HCT116 (cell line): Measurements from ENCODE around the gene RTN4RL1. TPM values are rescaled to one million over a fixed set of nuclear protein-coding genes. Genes with fewer than 3 reads are reported as not detected.

Experiments used
- ATAC-seq: fragments of 200-7000 bp; cut with Tn5 transposase; 2 replicates; pipeline ENCODE4 v1.9.1; 2020; ENCODE audit warnings: mild to moderate bottlenecking, moderate library complexity
- BruUV-seq: library from RNA; stranded (reverse); fragments of 400-500 nt; replicated peaks from 2 replicates; lab custom pipeline; 2021; lab: Mats Ljungman, UMichigan
- CTCF ChIA-PET: fragments of 300-600 bp; sonication (Branson Sonifier 250); formaldehyde crosslinking; loops from one replicate; lab custom pipeline; 2021; ENCODE audit warnings: antibody characterized with exemption; lab: Charles Lee
- POLR2A ChIA-PET: fragments of 300-600, 350-600 bp; sonication (Branson Sonifier 250); formaldehyde crosslinking; loops from one replicate; lab custom pipeline; 2021; ENCODE audit warnings: antibody characterized with exemption; lab: Charles Lee
- RAD21 ChIA-PET, 2 experiments: fragments of 300-600 bp; sonication (Branson Sonifier 250); formaldehyde crosslinking; loops; one replicate each; lab custom pipeline; 2023; ENCODE audit warnings: low total read pairs in 2 of 2; ENCODE audit not compliant: uncharacterized antibody in 2 of 2, unreplicated experiment in 2 of 2, low non-redundant PET in 1 of 2; lab: Charles Lee
- DNase-seq: peaks from one replicate; pipeline ENCODE4 v3.0.0-alpha.2; 2010; ENCODE audit warnings: low read depth, low spot score
- H2AFZ ChIP-seq: fragments of 200-600 bp; shearing (Covaris generic), sonication (generic); 2 replicates; pipeline ENCODE4 v1.6.1; 2017; ENCODE audit warnings: low read depth, mixed run types, mixed read lengths, antibody characterized with exemption, low read length; ENCODE audit not compliant: poor library complexity, severe bottlenecking
- H3K27ac ChIP-seq: 2 replicates; pipeline ENCODE4 v1.5.1; 2012; ENCODE audit warnings: low read depth, low read length
- H3K27me3 ChIP-seq: fragments of 200-600 bp; sonication (generic); 2 replicates; pipeline ENCODE4 v1.6.1; 2016; ENCODE audit warnings: mixed run types, low read length, mixed read lengths; ENCODE audit not compliant: insufficient read depth
- H3K36me3 ChIP-seq, 2 experiments: fragments of 200-500 bp in 1 of 2; fragments of 200-600 bp in 1 of 2; sonication (Bioruptor generic) in 1 of 2; sonication (generic) in 1 of 2; 2 replicates each; pipeline versions ENCODE4 v1.5.1 to v1.6.1; 2014 to 2016; ENCODE audit warnings: low read length in 2 of 2, inconsistent platforms in 1 of 2, mixed read lengths in 1 of 2, mixed run types in 1 of 2; ENCODE audit not compliant: insufficient read depth in 2 of 2, control insufficient read depth in 1 of 2
- H3K4me1 ChIP-seq, 2 experiments: fragments of 200-600 bp in 1 of 2; sonication (generic) in 1 of 2; 2 replicates each; pipeline versions ENCODE4 v1.5.1 to v1.6.1; 2012 to 2017; ENCODE audit warnings: low read length in 2 of 2, inconsistent platforms in 1 of 2, mild to moderate bottlenecking in 1 of 2, mixed read lengths in 1 of 2, mixed run types in 1 of 2, moderate library complexity in 1 of 2; ENCODE audit not compliant: insufficient read depth in 2 of 2, control insufficient read depth in 1 of 2
- H3K4me2 ChIP-seq: fragments of 200-600 bp; sonication (generic); 2 replicates; pipeline ENCODE4 v1.6.1; 2017; ENCODE audit warnings: mixed run types, low read length, mixed read lengths
- H3K4me3 ChIP-seq, 2 experiments: fragments of 200-600 bp in 1 of 2; sonication (generic) in 1 of 2; replicated peaks in 1 of 2; 2 replicates each; pipeline ENCODE4 v1.5.1; 2011 to 2016; ENCODE audit warnings: low read length in 2 of 2, control low read depth in 1 of 2, low read depth in 1 of 2, mild to moderate bottlenecking in 1 of 2, mixed read lengths in 1 of 2, mixed run types in 1 of 2
- H3K79me2 ChIP-seq: fragments of 200-600 bp; sonication (generic); 2 replicates; pipeline ENCODE4 v1.6.1; 2017; ENCODE audit warnings: mild to moderate bottlenecking, mixed run types, low read length, moderate library complexity, mixed read lengths; ENCODE audit not compliant: insufficient read depth
- H3K9ac ChIP-seq: fragments of 200-600 bp; sonication (generic); 2 replicates; pipeline ENCODE4 v1.6.1; 2016; ENCODE audit warnings: low read length, mixed read lengths
- H3K9me2 ChIP-seq: fragments of 200-600 bp; sonication (generic), shearing (Covaris generic); 2 replicates; pipeline ENCODE4 v1.6.1; 2017; ENCODE audit warnings: mixed run types, mild to moderate bottlenecking, moderate library complexity; ENCODE audit not compliant: insufficient read depth
- H3K9me3 ChIP-seq, 2 experiments: fragments of 200-500 bp in 1 of 2; fragments of 200-600 bp in 1 of 2; sonication (Bioruptor generic) in 1 of 2; sonication (generic) in 1 of 2; 2 replicates each; pipeline ENCODE4 v1.6.1; 2014 to 2017; ENCODE audit warnings: low read length in 2 of 2, mixed read lengths in 2 of 2, inconsistent platforms in 1 of 2, low read depth in 1 of 2, mild to moderate bottlenecking in 1 of 2, mixed run types in 1 of 2, moderate library complexity in 1 of 2; ENCODE audit not compliant: control insufficient read depth in 1 of 2, insufficient read depth in 1 of 2
- H4K20me1 ChIP-seq: fragments of 200-600 bp; sonication (generic), shearing (Covaris generic); 2 replicates; pipeline ENCODE4 v1.6.1; 2017; ENCODE audit warnings: mixed run types, mild to moderate bottlenecking, moderate library complexity; ENCODE audit not compliant: insufficient read depth
- CBX3 ChIP-seq: IDR thresholded peaks from 2 replicates; pipeline ENCODE4 v1.6.1; 2012; ENCODE audit warnings: low read depth
- CEBPB ChIP-seq: IDR thresholded peaks from 2 replicates; pipeline ENCODE4 v1.6.1; 2012; ENCODE audit warnings: low read depth
- EGR1 ChIP-seq: IDR thresholded peaks from 2 replicates; pipeline ENCODE4 v1.6.1; 2012; ENCODE audit warnings: low read depth
- TCF7L2 ChIP-seq: IDR thresholded peaks from 2 replicates; pipeline ENCODE4 v1.7.0; 2011; ENCODE audit warnings: borderline replicate concordance, inconsistent platforms; ENCODE audit not compliant: insufficient read depth, insufficient read length; ENCODE audit errors: extremely low read depth
- ZFX ChIP-seq: fragments of 450-650 bp; IDR thresholded peaks from 2 replicates; pipeline ENCODE4 v1.6.1; 2017
- intact Hi-C: fragments of 100-400 bp; cut with micrococcal nuclease; formaldehyde crosslinking; loops from 2 replicates; pipeline ENCODE4 v1.10.0; 2022
- total RNA-seq: library from RNA; stranded (reverse); gene quantifications from one replicate; pipeline ENCODE4 v1.2.1, GENCODE V29; 2021; ENCODE audit not compliant: unreplicated experiment

RTN4RL1 gene
- total RNA-seq, 1 experiment from 2014 or later = 3.7 TPM

- Histone ChIP-seq H3K4me1 (peaks cover 5 to 7% of the 10 kb centered on the region in 2 experiments; a peak in 3 of 4 replicates), H3K4me2 (no peak overlapping the region), H3K27me3 (no peaks in the 10 kb centered on the region), H3K36me3 (no peaks in the 10 kb centered on the region; a peak in 1 of 4 replicates), H3K9me3 (no peaks in the 10 kb centered on the region), H3K4me3 (no peak overlapping the region), H3K9ac (no peak overlapping the region), H3K27ac (no peak overlapping the region), H3K79me2 (peaks cover 7% of the 10 kb centered on the region; the same call in 1 of the 2 replicates), H4K20me1 (no peaks in the 10 kb centered on the region)
- intact Hi-C loops = no loop called here
- ATAC-seq (no peak), DNase-seq (no peak)
- POLR2A ChIA-PET = no interaction called here
- RAD21 ChIA-PET = no interaction called here
- CTCF ChIA-PET = no interaction called here
- BruUV-seq = no TSS peak
- TF ChIP-seq CEBPB (no peak), CBX3 (no peak), TCF7L2 (no peak)
- TF ChIP-seq, all 23 proteins: peak for 0
- H3K9me2 ChIP-seq = no peaks in the 10 kb centered on the region
- H2AFZ ChIP-seq = no peak overlapping the region
Measured at GRCh38 chr17:2035541-2036488, 10.7 kb upstream of the RTN4RL1 start.

- DNase-seq (no peak), ATAC-seq (no peak)
- no peaks in the 10 kb centered on the region for H3K9me2 ChIP-seq
- POLR2A ChIA-PET = no interaction called here
- H3K27ac ChIP-seq = no peak overlapping the region
- no peaks in the 10 kb centered on the region for H3K9me3 ChIP-seq
- no peak overlapping the region for H3K4me2 ChIP-seq
- no peaks in the 10 kb centered on the region for H4K20me1 ChIP-seq
- no peak overlapping the region for H2AFZ ChIP-seq
- H3K9ac ChIP-seq = no peak overlapping the region
- CTCF ChIA-PET = no interaction called here
- H3K79me2 ChIP-seq = peaks cover 9% of the 10 kb centered on the region; the same call in 1 of the 2 replicates
- no TSS peak for BruUV-seq
- TF ChIP-seq EGR1 = no peak
- TF ChIP-seq TCF7L2 = no peak
- TF ChIP-seq ZFX = no peak
- no peaks in the 10 kb centered on the region for H3K27me3 ChIP-seq
- H3K4me3 ChIP-seq = no peak overlapping the region
- no peaks in the 10 kb centered on the region; a peak in 1 of 4 replicates for H3K36me3 ChIP-seq
- RAD21 ChIA-PET = no interaction called here
- intact Hi-C loops = no loop called here
- peaks cover 7% of the 10 kb centered on the region in 2 experiments; a peak in 3 of 4 replicates for H3K4me1 ChIP-seq
Measured at GRCh38 chr17:2034806-2035540, 9.8 kb upstream of the RTN4RL1 start.
